Neural progenitor cell (in vitro differentiated cells): ENCODE measurements around the gene TCTA.

Experiments used
- CTCF ChIP-seq: fragments of 200-600 bp; sonication (generic); IDR thresholded peaks from 2 replicates; pipeline ENCODE4 v1.5.1; 2017; ENCODE audit warnings: antibody characterized with exemption, mild to moderate bottlenecking
- EZH2 ChIP-seq: fragments of 200-600 bp; sonication (generic); IDR thresholded peaks from 2 replicates; pipeline ENCODE4 v1.6.1; 2017; ENCODE audit warnings: antibody characterized with exemption, mild to moderate bottlenecking, moderate library complexity

- peak; percentile 8 for TF ChIP-seq CTCF
- no peak for TF ChIP-seq EZH2
Measured at GRCh38 chr3:49461443-49462171, 49.4 kb downstream of the TCTA start.
